ENCODE results near the gene NCAPG. TPM values are rescaled to one million over a fixed set of nuclear protein-coding genes. Genes with fewer than 3 reads are reported as not detected.

NCAPG gene
- total and polyA plus RNA-seq, 2 of the 4 experiments (the other 2 are of a cell fraction): 10.9 to 26.7 TPM

- H3K4me1 ChIP-seq (ENCODE audit: control insufficient read depth, insufficient read depth, low read length): no peaks in the 10 kb centered on the region
- no peaks in the 10 kb centered on the region for H3K79me1 ChIP-seq (ENCODE audit: low read depth in 1 of 2, low read length in 2 of 2)
- ATAC-seq (ENCODE audit: low read depth) (no peak), DNase-seq (no peak)
- ChIA-PET POLR2A (ENCODE audit: unreplicated experiment) (no interaction called here), CTCF (no interaction called here)
- no TSS peak for BruUV-seq (replicated peaks)
- H3K18ac ChIP-seq (ENCODE audit: low read depth, low read length): no peak overlapping the region
- H3K4ac ChIP-seq (ENCODE audit: low read depth, low read length): no peak overlapping the region
- H2BK120ac ChIP-seq (ENCODE audit: low read depth, low read length): no peak overlapping the region
- H3K9ac ChIP-seq (ENCODE audit: low read depth, low read length): no peak overlapping the region
- intact Hi-C loops (cut with micrococcal nuclease) (no loop called here), in situ Hi-C loops (cut with MboI; ENCODE audit: low sequenced_read_pairs) (no loop called here), dilution Hi-C loops (cut with HindIII; ENCODE audit: low sequenced_read_pairs, unreplicated experiment) (no loop called here)
- WGBS, 2 experiments (ENCODE audit: extremely low coverage in 2 of 2, insufficient read length in 1 of 2): no CpG with 5 or more reads among the region's 4 CpGs
- H4K91ac ChIP-seq (ENCODE audit: insufficient read depth, low read depth, low read length): no peak overlapping the region
- no peak overlapping the region for H3K27ac ChIP-seq (ENCODE audit: insufficient read depth, low read length)
- H3K56ac ChIP-seq (ENCODE audit: extremely low read depth, insufficient read depth, low read length): no peak overlapping the region
- no peak overlapping the region for H4K5ac ChIP-seq (ENCODE audit: low read depth, low read length)
- H4K8ac ChIP-seq (ENCODE audit: low read depth in 2 of 2, low read length in 2 of 2): no peak overlapping the region
- no peak overlapping the region for H2AK9ac ChIP-seq (replicated peaks; ENCODE audit: low read depth, low read length, poor library complexity)
- no peak overlapping the region for H2BK20ac ChIP-seq (ENCODE audit: low read depth, low read length)
- H3K14ac ChIP-seq (replicated peaks; ENCODE audit: low read depth, low read length): no peak overlapping the region
- TF ChIP-seq ELK1 (IDR thresholded peaks at IDR 0.05; ENCODE audit: borderline replicate concordance, low read depth, low read length): no peak
- H2BK15ac ChIP-seq (ENCODE audit: low read depth, low read length): no peak overlapping the region
- H3K36me3 ChIP-seq (ENCODE audit: control insufficient read depth, insufficient read depth, low read length): no peaks in the 10 kb centered on the region
- peaks cover 1% of the 10 kb centered on the region; the same call in 1 of the 2 replicates for H3K27me3 ChIP-seq (ENCODE audit: control insufficient read depth, insufficient read depth, low read length)
- no peak overlapping the region for H3K4me2 ChIP-seq (ENCODE audit: low read depth, low read length)
- no peaks in the 10 kb centered on the region for H4K20me1 ChIP-seq (ENCODE audit: insufficient read depth, low read length)
- H2AK5ac ChIP-seq (ENCODE audit: low read depth, low read length): no peak overlapping the region
- H3K9me3 ChIP-seq (ENCODE audit: control insufficient read depth, insufficient read depth, low read length): no peaks in the 10 kb centered on the region
- H3K4me3 ChIP-seq (ENCODE audit: insufficient read depth, low read depth, low read length): no peak overlapping the region
- H2AFZ ChIP-seq (replicated peaks; ENCODE audit: low read length, poor library complexity): no peak overlapping the region
- H2BK5ac ChIP-seq (ENCODE audit: low read depth, low read length, poor library complexity, severe bottlenecking): no peak overlapping the region
- no peak overlapping the region for H3K23ac ChIP-seq (ENCODE audit: low read depth, low read length)
- no peaks in the 10 kb centered on the region for H3K9me1 ChIP-seq (ENCODE audit: insufficient read depth, low read length)
These were observed 39.9 kb upstream of the NCAPG start for GRCh38 chr4:17770845-17771244.
